Dendritic cell treated with granulocyte-macrophage colony-stimulating factor and Interleukin-4, amounts not matched to agents 40 ng/mL and 50 ng/mL, for 4 days (primary cell): ENCODE data around the gene CMSS1.

Experiments used
- H3K27ac Mint-ChIP-seq: one replicate; pipeline ENCODE4 v1.8.0; 2022; ENCODE audit warnings: mild to moderate bottlenecking, mixed read lengths
- H3K27me3 Mint-ChIP-seq: one replicate; pipeline ENCODE4 v1.8.0; 2022; ENCODE audit warnings: mild to moderate bottlenecking, mixed read lengths
- H3K36me3 Mint-ChIP-seq: one replicate; pipeline ENCODE4 v1.8.0; 2022; ENCODE audit warnings: low read depth, mixed read lengths
- H3K4me1 Mint-ChIP-seq: one replicate; pipeline ENCODE4 v1.8.0; 2022; ENCODE audit warnings: low read depth, mixed read lengths
- H3K4me3 Mint-ChIP-seq: one replicate; pipeline ENCODE4 v1.8.0; 2022; ENCODE audit warnings: mild to moderate bottlenecking, moderate library complexity, mixed read lengths
- H3K9me3 Mint-ChIP-seq: one replicate; pipeline ENCODE4 v1.8.0; 2022; ENCODE audit warnings: mixed read lengths
- intact Hi-C: fragments of 100-400 bp; cut with micrococcal nuclease; formaldehyde crosslinking; loops from one replicate; pipeline ENCODE4 v1.15.0; 2022

CMSS1 gene

DNA sequence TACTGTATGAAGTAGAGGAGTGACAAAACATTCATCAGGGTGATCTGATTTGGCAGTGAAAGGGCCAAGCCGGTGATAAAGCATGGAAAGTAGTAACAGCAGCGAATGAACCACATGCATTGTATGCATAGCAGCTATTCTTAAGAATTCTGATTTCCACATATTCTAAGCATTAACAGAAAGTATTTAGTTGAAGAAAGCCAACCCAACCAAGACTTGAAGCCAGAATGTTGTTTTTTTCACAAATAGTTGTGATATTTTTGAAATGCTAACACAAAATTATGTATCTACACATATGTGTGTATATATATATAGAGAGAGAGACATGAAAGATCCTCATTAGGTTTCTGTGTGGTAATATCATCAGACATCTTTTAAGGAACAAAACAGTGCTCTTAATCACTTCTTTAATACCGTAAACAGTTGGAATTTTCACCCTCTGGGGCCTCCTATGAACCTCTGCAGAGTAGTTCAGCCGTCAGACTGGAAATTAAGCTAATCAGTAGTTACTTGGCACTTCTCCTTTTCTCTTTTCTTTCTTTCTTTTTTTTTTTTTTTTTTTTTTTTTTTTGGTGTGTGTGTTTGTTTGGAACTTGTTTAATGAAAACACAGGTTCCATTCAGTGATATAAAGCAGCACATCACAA is 139.6 kb downstream of the CMSS1 start:
- no peaks in the 10 kb centered on the region for H3K9me3 Mint-ChIP-seq
- intact Hi-C loops = no loop called here
- H3K27ac Mint-ChIP-seq = no peak overlapping the region
- H3K27me3 Mint-ChIP-seq = no peaks in the 10 kb centered on the region
- peaks cover 4% of the 10 kb centered on the region for H3K4me1 Mint-ChIP-seq
- H3K36me3 Mint-ChIP-seq = no peaks in the 10 kb centered on the region
- H3K4me3 Mint-ChIP-seq = no peak overlapping the region

DNA sequence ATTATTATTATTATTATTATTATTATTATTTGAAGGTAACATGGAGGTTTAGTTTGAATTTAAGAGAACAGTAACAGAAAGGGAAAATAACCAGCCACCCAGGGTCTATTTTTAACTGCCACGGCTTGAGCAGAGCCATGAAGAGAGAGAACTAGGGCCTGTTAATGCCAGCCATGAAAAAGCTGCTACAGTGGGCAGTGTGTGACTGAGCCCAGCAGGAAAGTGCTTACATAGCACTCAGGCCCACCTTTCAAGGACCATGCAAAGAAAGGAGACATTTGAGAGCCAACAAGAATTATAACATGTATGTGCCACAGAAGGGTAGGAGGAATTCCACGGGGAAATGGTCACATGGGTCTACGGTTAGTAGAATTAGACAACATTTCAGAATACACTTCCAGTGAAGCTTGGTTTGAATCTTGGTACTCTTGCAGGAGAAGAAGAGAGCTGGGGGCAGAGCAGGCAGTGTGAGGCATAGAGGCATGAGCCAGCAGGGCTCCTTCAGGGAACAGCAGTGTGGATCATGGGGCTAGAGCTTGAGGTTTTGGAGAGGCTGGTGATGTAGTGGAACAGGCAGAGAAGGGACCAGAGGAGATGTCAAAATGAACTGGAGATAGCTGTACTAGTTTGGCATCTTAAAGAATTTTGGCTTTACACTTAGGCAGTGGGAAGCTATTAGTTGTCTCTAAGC is 140.7 kb downstream of the CMSS1 start:
- peaks cover 4% of the 10 kb centered on the region for H3K4me1 Mint-ChIP-seq
- H3K27ac Mint-ChIP-seq = no peak overlapping the region
- H3K27me3 Mint-ChIP-seq = no peaks in the 10 kb centered on the region
- H3K36me3 Mint-ChIP-seq = no peaks in the 10 kb centered on the region
- H3K4me3 Mint-ChIP-seq = no peak overlapping the region
- intact Hi-C loops = no loop called here
- H3K9me3 Mint-ChIP-seq = no peaks in the 10 kb centered on the region

DNA sequence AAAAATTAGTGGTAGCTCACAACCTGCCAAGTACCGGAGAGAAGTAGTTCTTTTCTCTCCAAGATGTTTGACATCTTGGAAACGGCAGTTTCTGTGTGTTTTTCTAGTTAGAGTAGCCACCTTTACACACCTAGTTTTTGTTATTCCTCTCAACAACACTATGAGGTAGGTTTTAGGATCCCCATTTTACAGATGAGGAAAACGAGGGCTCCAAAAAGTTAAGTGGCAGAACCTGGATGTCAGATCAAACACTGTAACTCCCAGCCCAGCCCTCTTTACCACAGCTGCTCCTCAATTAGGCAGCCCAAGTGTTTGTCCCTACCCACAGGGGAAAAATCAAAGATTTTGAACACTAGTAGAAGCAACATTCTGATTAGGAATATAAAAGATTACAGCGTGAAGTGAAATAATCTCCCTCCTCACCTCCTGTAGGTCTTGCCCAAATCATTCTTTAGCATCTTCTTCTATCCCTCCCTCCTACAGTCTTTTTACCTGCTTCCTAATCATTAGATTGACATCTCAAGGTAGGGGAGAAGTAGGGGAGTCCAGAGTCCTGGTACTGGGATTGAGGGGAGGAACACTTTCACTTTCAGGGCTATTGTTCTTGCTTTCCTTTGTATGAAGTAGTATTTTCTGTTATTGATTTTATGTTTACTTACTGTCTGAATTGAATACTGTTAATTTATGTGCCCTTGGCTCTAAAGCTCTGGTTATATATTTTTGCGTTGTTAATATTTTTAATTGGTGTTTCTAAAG is 142.6 kb downstream of the CMSS1 start:
- no peak overlapping the region for H3K4me3 Mint-ChIP-seq
- H3K9me3 Mint-ChIP-seq = no peaks in the 10 kb centered on the region
- intact Hi-C loops = no loop called here
- H3K4me1 Mint-ChIP-seq = peaks cover 4% of the 10 kb centered on the region
- H3K36me3 Mint-ChIP-seq = no peaks in the 10 kb centered on the region
- no peak overlapping the region for H3K27ac Mint-ChIP-seq
- H3K27me3 Mint-ChIP-seq = no peaks in the 10 kb centered on the region

DNA sequence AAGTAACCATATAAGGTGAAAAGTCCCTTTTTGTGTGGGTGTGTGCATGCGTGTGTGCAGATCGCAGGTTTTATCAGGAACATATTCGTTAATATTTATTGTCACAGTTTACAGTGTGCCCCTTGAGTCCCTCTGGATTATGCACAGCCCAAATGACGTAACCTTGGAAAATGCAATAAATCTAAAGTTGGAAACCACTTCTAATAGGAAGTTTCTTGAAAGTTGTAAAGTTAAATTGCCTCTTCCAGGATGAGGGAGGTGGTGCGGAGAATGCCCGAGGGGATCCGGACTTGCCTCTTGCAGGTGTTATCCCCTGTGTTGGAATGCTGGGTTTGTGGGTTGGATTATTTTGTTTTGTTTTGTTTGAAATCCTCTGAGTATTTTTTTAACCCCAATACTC is 143.3 kb downstream of the CMSS1 start:
- Mint-ChIP-seq H3K36me3 (no peaks in the 10 kb centered on the region), H3K4me1 (peaks cover 4% of the 10 kb centered on the region), H3K9me3 (no peaks in the 10 kb centered on the region), H3K27me3 (no peaks in the 10 kb centered on the region), H3K27ac (no peak overlapping the region), H3K4me3 (no peak overlapping the region)
- intact Hi-C loops = no loop called here

DNA sequence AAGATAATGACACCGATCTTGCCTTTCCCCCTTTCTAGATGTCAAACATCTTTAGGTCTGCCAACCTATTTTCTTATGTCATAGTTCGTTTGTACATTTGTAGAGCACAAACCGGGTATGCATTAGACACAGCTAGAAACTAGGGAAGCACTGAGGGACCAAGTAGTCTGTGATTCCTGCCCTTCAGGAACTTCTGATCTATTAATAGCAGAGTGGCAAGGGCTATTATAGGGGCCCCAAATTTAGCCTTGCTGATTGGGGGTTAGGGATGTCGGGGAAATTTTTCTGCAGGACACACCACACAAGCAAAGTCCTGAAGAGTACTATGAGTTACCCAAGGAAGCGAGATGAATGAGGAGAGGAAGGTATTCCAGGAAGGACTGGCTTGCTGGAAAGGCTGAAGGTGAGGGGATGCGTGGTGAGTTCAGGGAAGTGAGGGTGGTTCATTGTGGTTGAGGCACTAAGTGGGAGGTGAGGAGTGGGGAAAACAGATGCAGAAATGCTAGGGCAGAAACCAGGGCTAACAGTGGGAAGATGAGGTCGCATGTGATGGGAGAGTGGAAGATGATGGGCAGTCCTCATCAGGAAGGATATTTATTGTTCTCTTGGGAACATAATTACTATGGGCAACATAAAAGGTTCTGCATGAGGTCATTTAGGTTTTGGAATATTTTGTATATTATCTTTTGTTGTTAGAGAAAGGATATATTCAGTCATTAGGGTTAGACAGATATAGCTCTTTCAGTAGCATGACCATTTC is 144.3 kb downstream of the CMSS1 start:
- no peaks in the 10 kb centered on the region for H3K27me3 Mint-ChIP-seq
- no peaks in the 10 kb centered on the region for H3K4me1 Mint-ChIP-seq
- H3K4me3 Mint-ChIP-seq = no peak overlapping the region
- H3K36me3 Mint-ChIP-seq = no peaks in the 10 kb centered on the region
- no peak overlapping the region for H3K27ac Mint-ChIP-seq
- H3K9me3 Mint-ChIP-seq = no peaks in the 10 kb centered on the region
- intact Hi-C loops = no loop called here

DNA sequence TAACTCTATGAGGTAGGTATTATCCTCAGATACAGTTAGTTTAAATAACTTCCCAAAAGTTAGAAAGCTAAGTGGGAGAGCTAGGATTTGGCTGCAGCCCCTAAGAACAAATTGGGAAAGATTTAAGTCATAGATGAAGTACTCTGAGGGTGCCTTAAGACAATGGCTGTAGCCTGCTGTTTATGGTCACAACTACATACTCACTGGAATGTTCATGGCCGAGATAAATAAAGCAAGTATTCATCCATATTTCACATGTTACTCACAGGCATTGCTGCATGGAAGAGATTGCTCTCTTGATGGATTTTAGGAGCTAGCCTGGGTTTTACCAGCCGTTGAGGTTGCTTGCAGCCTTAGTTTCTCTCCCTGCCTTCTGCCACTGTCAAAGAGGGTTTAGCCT is 145.0 kb downstream of the CMSS1 start:
- Mint-ChIP-seq H3K4me1 (no peaks in the 10 kb centered on the region), H3K36me3 (no peaks in the 10 kb centered on the region), H3K9me3 (no peaks in the 10 kb centered on the region), H3K27me3 (no peaks in the 10 kb centered on the region), H3K27ac (no peak overlapping the region), H3K4me3 (no peak overlapping the region)
- intact Hi-C loops = no loop called here

DNA sequence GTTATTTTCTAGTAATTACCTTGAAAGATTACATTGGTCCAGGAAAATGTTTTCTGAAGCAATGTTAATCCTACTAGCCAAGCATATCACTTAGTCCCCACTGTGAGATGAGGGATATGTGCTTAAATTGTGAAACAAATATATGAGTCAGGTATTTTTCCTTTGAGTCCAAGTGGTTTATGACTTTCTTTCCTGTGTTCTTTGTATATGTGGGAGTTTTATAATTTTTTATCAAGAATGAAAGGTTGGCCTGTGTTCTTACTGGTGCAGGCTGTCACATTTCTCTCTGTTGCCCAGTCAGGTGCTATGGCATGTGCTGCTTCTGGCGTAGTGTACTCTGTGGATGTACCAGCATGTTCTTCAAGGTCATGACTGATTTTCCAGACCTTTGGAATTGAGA is 147.4 kb downstream of the CMSS1 start:
- Mint-ChIP-seq H3K27me3 (no peaks in the 10 kb centered on the region), H3K9me3 (no peaks in the 10 kb centered on the region), H3K4me1 (peaks cover 11% of the 10 kb centered on the region), H3K36me3 (no peaks in the 10 kb centered on the region), H3K27ac (no peak overlapping the region), H3K4me3 (no peak overlapping the region)
- intact Hi-C loops = no loop called here

DNA sequence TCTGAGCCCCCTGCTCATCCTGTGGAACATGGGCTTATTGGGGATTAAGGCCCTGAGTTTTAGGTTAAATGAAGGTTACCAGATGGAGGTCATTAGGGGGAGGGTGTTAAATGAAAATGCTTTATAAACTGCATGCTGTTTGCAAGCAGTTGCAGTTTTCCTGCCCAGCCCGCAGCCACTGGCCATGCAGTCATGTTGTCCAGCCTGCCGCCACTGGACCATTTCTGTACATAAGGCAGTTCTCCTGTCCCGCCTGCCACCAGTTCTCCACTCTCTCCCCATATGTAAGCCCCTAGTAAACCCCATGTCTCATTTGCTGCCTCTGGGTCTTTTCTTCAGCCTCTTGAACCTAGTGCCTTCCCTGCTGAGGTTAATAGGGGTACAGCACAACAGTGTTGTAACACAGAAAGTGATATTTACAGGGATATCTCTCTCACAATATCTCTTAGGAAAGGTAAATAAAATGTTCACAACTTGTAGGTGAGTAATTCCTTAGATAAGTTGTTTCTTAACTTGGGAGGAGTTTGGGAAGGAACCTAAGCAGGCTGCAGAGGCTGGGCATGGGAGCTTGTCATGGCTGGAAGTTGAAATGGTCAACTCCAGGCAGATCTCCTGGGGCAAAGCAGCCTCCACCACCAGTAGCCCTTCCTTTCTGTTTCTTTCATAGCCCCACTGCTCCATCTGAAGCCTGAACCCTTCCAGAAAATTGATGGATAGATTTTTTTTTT is 148.2 kb downstream of the CMSS1 start:
- no peak overlapping the region for H3K27ac Mint-ChIP-seq

DNA sequence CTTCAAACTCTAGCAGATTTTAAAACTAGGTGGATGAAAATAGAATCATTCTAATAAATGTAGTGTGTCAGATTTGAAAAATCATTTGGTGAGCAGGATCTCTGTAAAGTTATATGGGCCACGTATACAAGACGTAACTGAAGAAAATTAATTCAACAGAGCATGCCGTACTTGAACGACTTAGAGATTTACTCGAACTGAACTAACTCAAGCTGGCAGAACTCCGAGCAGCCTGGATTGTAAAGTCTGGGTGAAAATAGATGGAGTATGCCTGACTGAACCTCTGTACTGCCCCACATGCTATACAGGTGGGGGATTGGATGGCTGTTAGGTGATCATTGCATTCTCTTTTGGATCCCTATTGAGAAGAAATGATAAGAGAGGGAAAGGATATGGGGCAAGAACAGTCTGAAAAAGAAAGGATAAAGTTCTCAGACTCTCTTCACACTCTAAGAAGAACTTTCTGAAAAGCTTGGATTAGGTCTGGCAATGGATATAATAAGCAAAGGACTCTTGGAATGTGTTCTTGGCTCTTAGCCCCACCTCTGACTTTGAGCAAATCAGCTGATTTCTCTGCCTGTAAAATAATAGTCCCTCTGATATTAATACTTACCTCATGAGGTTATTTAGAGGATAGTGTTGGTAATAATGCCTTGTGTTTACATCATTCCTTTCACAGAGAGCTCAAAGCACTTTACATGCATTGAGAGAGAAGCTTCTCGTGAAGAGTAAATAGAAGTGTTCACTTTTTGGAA is 149.2 kb downstream of the CMSS1 start:
- H3K36me3 Mint-ChIP-seq = no peaks in the 10 kb centered on the region
- no peaks in the 10 kb centered on the region for H3K9me3 Mint-ChIP-seq
- intact Hi-C loops = no loop called here
- H3K4me1 Mint-ChIP-seq = peaks cover 11% of the 10 kb centered on the region
- H3K27ac Mint-ChIP-seq = no peak overlapping the region
- H3K4me3 Mint-ChIP-seq = no peak overlapping the region
- H3K27me3 Mint-ChIP-seq = no peaks in the 10 kb centered on the region

More for the DNA sequence above, 148.2 kb downstream of the CMSS1 start:
- peaks cover 11% of the 10 kb centered on the region for H3K4me1 Mint-ChIP-seq
- no peaks in the 10 kb centered on the region for H3K36me3 Mint-ChIP-seq
- H3K9me3 Mint-ChIP-seq = no peaks in the 10 kb centered on the region
- H3K4me3 Mint-ChIP-seq = no peak overlapping the region
- no peaks in the 10 kb centered on the region for H3K27me3 Mint-ChIP-seq
- intact Hi-C loops = no loop called here

DNA sequence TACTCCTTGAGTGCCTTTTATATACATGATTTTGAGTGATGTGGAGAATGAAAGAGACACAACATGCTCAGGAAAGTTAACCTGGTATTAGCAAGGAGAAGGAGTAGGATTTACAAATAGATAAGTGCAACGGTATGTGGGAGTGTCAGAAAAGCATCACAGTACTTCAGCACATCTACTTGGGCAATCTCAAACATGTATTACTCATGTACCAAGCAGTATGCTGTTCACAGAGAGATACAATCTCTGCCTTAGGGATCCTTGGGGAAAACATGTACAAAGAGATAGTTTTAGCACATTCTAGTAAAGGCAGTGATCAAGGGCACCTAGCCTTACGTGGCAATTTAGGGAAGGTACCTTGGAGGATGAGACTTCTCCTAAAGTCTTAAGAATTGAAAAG is 150.1 kb downstream of the CMSS1 start:
- no peak overlapping the region for H3K27ac Mint-ChIP-seq
- no peaks in the 10 kb centered on the region for H3K36me3 Mint-ChIP-seq
- intact Hi-C loops = no loop called here

DNA sequence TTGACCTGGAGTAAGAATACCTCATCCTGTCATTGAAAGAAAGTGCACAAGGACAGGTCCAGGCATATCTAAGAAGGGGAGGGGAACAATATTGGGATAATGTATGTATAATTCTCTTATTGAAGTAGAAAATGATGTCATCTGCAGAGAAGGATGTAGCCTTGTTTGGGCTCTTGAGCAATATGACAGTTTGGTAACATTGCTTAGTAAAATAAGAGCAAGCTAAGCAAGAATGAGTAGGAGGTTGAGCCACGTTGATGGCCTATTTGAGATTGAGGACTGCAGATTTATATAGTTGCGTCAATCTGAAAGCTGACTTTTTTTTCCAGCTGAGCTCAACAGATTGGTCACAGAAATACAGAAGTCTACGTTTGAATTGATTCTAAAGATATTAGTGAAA is 151.5 kb downstream of the CMSS1 start:
- H3K36me3 Mint-ChIP-seq = no peaks in the 10 kb centered on the region
- H3K4me3 Mint-ChIP-seq = no peak overlapping the region
- H3K4me1 Mint-ChIP-seq = peaks cover 11% of the 10 kb centered on the region
- intact Hi-C loops = no loop called here
- no peak overlapping the region for H3K27ac Mint-ChIP-seq
- H3K27me3 Mint-ChIP-seq = no peaks in the 10 kb centered on the region
- H3K9me3 Mint-ChIP-seq = no peaks in the 10 kb centered on the region

More for the DNA sequence above, 150.1 kb downstream of the CMSS1 start:
- H3K9me3 Mint-ChIP-seq = no peaks in the 10 kb centered on the region
- H3K27me3 Mint-ChIP-seq = no peaks in the 10 kb centered on the region
- peaks cover 11% of the 10 kb centered on the region for H3K4me1 Mint-ChIP-seq
- H3K4me3 Mint-ChIP-seq = no peak overlapping the region

DNA sequence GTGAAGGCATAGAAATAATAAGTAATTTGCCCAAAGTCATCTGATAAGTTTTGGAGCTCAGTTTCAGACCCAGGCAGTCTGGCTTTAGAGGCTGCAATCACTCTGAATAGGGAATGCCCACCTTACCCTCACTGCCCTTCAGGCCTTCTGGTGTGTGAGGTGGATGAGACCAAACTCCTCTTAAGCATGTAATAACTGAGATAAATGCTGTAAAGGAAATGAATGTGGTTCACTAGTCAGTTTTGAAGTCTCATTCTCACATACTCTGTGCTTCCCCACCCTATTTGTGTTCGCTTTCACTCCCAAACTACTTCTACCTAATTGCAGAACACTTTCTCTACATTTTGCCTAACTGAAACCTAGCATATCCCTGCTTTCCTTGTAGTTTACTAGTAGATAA is 152.5 kb downstream of the CMSS1 start:
- Mint-ChIP-seq H3K4me3 (no peak overlapping the region), H3K9me3 (no peaks in the 10 kb centered on the region), H3K27me3 (no peaks in the 10 kb centered on the region), H3K27ac (no peak overlapping the region), H3K36me3 (no peaks in the 10 kb centered on the region), H3K4me1 (peaks cover 11% of the 10 kb centered on the region)
- intact Hi-C loops = no loop called here

DNA sequence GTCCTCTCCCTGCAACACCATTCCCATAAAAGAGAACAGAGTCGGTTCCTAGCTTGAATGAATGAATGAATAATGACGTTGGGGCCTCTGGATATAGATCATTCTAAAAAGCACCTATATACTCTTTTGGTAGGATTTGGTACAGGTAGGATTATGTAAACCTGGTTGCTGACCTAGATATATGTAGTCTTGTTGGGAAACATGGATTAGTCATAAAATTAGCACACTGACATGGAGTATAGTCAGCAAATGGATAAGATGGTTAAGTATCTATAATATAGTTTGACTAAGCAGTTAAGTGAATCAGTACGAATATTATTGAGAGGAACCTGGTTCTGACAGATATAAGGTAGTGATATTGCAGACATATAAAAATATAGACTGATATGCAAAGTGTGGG is 154.1 kb downstream of the CMSS1 start:
- Mint-ChIP-seq H3K4me1 (peaks cover 11% of the 10 kb centered on the region), H3K9me3 (no peaks in the 10 kb centered on the region), H3K27me3 (no peaks in the 10 kb centered on the region), H3K4me3 (no peak overlapping the region), H3K27ac (no peak overlapping the region), H3K36me3 (no peaks in the 10 kb centered on the region)
- intact Hi-C loops = no loop called here
